ENCODE results near the gene ZNF155.

The ZNF155 gene

DNA sequence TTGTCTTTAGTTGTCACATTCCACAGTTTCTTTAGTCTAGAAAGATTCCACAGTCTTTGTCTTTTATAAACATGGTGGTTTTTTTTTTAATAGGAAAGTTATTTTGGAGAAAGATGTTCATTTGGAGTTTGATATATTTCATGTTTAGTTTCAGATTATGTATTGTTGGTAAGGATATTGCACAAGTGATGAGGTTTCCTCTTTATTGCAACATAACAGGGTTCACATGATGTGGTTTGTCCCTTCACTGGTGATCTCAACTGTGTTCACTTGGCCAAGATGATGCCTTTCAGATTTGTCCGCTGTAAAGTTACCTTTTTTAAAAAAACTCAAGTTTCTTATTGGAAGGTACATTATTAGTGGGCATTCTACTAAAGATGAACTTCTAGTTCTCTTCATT lies 22.0 kb downstream of the ZNF155 start:
- DNase-seq: no peak

DNA sequence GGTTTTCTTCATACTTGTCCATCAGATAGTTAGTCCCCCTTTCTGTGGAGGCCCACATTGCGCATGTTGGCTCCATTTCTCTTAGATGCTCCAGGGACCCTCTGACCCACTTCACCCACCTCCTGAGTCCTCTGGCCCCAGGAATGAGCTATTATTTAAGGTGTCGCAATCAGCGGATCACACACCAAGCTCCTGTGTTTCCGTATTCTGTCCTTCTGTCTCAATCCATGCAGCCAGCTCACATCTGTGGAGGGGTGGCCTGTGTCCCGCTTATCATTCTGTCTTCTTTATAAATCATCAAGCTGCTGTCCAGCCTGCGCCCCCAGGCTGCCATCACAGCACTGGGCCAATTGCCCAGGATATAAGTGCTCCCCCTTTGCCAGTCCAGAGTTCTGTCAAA lies 23.5 kb downstream of the ZNF155 start:
- no peak for DNase-seq

DNA sequence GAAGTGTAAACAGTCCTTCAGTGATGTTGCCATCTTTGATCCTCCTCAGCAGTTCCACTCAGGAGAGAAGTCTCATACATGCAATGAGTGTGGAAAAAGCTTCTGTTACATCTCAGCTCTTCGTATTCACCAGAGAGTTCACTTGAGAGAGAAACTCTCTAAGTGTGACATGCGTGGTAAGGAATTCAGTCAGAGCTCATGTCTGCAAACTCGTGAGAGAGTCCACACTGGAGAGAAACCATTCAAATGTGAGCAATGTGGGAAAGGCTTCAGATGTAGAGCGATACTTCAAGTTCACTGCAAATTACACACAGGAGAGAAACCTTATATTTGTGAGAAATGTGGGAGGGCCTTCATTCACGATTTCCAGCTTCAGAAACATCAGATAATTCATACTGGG lies 26.5 kb downstream of the ZNF155 start:
- no peak for DNase-seq

DNA sequence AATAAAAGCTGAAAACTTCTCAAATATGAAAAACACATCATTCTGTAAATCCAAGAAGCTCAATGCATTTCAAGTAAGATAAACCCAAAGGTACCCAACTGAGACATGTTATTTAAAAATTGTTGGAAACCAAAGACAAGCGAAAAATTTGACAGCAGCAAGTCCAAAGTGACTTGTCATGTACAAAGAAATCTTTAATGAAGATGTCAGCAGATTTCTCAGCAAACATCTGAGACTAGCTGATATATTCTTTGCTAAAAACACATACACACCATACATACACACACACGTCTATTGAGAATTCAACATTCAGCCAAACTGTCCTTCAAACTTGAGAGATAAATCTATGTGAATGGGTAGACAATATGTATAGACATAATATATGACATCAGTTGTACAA lies 35.5 kb downstream of the ZNF155 start:
- DNase-seq: no peak

DNA sequence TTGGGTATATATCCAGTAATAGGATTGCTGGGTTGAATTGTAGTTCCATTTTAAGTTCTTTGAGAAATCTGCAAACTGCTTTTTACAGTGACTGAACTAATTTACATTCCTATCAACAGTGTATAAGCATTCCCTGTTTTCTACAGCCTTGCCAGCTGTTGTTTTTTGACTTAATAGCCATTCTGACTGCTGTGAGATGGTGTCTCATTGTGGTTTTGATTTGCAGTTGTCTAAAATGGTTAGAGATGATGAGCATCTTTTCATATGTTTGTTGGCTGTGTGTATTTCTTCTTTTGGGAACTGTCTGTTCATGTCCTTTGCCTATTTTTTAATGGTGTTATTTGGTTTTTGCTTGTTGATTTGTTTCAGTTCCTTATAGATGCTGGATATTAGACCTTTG lies 37.2 kb downstream of the ZNF155 start:
- DNase-seq: no peak

DNA sequence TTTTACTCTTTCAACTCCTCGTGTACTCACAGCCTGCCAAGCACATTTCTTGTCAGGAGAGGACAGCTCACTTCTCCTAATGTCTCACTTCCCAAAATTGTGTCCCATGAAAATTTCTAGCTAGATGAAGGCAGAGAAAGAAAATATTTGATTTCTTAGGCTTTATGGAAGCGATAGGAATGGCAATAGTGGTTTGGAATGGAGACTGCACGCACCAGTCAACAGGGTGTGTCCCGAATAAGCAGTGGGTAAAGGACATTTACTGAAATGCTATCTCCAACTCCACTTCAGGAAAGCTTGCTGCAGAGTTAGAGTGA lies 40.9 kb downstream of the ZNF155 start:
- DNase-seq: no peak

DNA sequence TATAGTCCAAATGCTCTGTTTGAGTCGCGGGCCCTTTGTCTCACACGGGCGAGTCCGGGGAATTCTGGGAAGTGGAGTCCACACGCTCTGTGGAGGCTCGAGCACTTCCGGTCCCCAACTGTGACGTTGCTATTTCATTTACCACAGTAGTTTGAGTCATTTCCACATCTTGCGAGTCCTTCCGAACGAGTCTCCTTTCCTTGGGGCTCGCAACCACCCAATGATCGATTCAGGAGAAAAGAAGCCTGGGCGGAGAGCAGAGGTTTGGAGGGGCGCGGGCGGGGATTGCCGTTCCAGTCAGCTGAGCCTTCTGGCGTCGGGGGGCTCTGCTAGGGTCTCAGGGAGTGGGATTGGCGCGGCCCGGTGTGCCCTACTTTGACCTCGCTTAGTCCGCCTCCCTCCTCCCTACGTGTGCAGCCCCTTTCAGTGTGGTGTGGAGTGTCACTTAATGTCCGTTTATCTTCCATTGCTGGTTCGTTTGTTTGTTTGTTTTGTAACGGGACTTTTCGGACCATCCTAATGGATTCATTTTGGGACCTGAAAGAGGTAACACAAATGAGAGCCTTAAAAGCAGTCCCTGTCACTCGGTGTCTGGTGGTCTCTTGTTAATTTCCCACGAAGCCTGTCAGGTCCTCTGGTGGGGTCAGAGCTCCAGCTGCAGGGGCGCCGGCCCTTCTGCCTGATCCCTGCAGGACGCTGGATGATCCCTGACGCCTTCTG lies 41.4 kb downstream of the ZNF155 start, which contains the start of gene ZNF222:
ZNF222 (plus strand) TSS at position 163 of the 720 bp plus-strand sequence; CDS start at position 221, 58 bp downstream.
- peak; percentile 66 for DNase-seq

DNA sequence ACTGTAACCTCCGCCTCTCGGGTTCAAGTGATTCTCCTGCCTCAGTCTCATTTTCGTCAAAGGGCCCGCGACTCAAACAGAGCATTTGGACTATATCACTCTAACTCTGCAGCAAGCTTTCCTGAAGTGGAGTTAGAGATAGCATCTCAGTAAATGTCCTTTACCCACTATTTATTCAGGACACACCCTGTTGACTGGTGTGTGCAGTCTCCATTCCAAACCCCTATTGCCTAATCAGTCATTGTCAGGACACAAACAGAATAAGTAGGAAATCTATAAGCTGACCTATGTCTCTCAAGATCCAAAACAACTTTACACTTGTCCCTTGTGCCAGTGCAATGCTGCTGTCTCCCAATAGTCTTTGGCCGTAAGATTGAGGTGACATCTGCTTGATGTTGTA lies 42.6 kb downstream of the ZNF155 start:
- DNase-seq: no peak

DNA sequence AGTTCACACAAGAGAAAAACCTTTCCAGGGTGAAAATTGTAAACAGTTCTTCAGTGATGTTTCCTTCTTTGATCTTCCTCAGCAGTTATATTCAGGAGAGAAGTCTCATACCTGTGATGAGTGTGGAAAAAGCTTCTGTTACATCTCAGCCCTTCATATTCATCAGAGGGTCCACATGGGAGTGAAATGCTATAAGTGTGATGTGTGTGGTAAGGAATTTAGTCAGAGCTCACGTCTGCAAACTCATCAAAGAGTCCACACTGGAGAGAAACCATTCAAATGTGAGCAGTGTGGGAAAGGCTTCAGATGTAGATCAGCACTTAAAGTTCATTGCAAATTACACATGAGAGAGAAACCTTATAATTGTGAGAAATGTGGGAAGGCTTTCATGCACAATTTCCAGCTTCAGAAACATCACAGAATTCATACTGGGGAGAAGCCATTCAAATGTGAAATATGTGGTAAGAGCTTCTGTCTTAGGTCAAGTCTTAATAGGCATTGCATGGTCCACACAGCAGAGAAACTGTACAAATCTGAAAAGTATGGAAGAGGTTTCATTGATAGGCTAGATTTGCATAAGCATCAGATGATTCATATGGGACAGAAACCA lies 48.1 kb downstream of the ZNF155 start:
- DNase-seq: no peak

DNA sequence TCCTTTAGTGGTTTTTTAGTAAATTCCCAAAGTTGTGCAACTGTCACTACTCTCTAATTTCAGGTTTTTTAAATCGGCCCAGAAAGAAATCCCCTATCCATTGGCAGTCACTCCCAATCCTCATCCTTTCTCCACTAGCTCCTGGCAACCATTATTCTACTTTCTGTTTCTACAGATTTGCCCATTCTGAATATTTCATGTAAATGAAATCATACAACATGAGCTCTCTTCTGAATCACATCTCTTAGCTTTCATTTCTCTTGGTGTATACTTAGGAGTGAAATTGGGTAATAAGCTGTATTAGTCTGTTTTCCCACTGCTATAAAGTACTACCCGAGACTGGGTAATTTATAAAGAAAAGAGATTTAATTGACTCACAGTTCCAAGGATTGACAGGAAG lies 58.2 kb downstream of the ZNF155 start:
- DNase-seq: no peak

All from effector CD4-positive, alpha-beta T cell (primary cell).